ENCODE results near the gene GPC3.

DNA sequence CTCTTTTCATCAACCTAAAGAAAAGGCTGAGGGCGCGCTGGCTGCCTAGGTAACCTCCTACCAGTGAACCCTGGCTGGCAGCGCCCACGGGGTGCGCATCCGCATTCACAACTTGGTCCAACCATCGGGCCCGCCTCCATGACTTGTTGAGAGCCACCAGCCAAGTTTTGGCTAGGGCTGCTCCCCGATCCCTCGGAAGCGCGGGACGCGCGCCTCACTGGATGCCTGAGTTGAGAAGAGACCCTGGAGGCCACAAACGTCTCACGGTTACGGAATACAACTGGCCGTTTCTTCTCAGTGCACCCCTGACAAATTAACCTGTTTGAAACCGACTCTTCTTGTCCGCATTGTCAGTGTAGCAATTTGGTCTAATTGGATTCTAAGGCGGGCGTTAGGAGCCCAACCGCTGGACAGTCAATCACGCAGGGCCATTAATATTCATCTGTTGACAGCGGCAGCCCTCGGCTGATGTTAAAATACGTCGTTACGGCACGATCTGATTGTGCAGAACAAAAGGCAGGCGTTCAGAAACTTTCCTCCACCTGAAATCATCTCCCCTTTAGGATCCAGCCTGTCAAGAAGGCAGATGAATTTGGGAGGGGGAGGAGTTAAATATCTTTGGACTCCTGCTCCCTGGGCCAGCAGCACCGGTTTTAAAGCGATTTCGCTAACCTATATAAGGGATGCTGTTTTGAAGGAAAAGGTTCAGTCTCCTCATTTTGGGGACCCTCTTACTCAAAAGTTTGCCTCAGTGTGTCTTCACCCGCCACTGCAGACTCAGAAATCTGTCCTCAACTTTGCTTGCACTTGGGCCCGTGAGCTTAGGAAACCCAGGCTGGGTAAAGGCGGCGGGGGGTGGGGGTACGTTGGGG is 1.2 kb downstream of the GPC3 start:
- TF ChIP-seq, protein P1, sequence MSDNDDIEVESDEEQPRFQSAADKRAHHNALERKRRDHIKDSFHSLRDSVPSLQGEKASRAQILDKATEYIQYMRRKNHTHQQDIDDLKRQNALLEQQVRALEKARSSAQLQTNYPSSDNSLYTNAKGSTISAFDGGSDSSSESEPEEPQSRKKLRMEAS (IDR thresholded peaks at IDR 0.05) = no peak
- TF ChIP-seq POLR2A (IDR thresholded peaks at IDR 0.05; ENCODE audit: low read length) (no peak), NFE2L2 (conservative IDR thresholded peaks at IDR 0.05; ENCODE audit: low read length) (no peak), KDM5A (IDR thresholded peaks at IDR 0.05) (no peak), FOSL2 (IDR thresholded peaks at IDR 0.05) (no peak), FOSL2 (CRISPR knock-in tag; IDR thresholded peaks at IDR 0.05) (no peak), ZSCAN20 (CRISPR knock-in tag; IDR thresholded peaks at IDR 0.05) (no peak), RCOR1 (IDR thresholded peaks at IDR 0.05; ENCODE audit: low read depth, low read length) (no peak), ZC3H11A (IDR thresholded peaks at IDR 0.05) (no peak), POLR2AphosphoS2 (conservative IDR thresholded peaks at IDR 0.05; ENCODE audit: low read length) (no peak), SMC3 (IDR thresholded peaks at IDR 0.05) (no peak)
- TF ChIP-seq, protein P2, sequence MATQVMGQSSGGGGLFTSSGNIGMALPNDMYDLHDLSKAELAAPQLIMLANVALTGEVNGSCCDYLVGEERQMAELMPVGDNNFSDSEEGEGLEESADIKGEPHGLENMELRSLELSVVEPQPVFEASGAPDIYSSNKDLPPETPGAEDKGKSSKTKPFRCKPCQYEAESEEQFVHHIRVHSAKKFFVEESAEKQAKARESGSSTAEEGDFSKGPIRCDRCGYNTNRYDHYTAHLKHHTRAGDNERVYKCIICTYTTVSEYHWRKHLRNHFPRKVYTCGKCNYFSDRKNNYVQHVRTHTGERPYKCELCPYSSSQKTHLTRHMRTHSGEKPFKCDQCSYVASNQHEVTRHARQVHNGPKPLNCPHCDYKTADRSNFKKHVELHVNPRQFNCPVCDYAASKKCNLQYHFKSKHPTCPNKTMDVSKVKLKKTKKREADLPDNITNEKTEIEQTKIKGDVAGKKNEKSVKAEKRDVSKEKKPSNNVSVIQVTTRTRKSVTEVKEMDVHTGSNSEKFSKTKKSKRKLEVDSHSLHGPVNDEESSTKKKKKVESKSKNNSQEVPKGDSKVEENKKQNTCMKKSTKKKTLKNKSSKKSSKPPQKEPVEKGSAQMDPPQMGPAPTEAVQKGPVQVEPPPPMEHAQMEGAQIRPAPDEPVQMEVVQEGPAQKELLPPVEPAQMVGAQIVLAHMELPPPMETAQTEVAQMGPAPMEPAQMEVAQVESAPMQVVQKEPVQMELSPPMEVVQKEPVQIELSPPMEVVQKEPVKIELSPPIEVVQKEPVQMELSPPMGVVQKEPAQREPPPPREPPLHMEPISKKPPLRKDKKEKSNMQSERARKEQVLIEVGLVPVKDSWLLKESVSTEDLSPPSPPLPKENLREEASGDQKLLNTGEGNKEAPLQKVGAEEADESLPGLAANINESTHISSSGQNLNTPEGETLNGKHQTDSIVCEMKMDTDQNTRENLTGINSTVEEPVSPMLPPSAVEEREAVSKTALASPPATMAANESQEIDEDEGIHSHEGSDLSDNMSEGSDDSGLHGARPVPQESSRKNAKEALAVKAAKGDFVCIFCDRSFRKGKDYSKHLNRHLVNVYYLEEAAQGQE (IDR thresholded peaks at IDR 0.05) = no peak
- TF ChIP-seq, protein P3, sequence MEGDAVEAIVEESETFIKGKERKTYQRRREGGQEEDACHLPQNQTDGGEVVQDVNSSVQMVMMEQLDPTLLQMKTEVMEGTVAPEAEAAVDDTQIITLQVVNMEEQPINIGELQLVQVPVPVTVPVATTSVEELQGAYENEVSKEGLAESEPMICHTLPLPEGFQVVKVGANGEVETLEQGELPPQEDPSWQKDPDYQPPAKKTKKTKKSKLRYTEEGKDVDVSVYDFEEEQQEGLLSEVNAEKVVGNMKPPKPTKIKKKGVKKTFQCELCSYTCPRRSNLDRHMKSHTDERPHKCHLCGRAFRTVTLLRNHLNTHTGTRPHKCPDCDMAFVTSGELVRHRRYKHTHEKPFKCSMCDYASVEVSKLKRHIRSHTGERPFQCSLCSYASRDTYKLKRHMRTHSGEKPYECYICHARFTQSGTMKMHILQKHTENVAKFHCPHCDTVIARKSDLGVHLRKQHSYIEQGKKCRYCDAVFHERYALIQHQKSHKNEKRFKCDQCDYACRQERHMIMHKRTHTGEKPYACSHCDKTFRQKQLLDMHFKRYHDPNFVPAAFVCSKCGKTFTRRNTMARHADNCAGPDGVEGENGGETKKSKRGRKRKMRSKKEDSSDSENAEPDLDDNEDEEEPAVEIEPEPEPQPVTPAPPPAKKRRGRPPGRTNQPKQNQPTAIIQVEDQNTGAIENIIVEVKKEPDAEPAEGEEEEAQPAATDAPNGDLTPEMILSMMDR (IDR thresholded peaks at IDR 0.05) = no peak
- TF ChIP-seq, protein P4, sequence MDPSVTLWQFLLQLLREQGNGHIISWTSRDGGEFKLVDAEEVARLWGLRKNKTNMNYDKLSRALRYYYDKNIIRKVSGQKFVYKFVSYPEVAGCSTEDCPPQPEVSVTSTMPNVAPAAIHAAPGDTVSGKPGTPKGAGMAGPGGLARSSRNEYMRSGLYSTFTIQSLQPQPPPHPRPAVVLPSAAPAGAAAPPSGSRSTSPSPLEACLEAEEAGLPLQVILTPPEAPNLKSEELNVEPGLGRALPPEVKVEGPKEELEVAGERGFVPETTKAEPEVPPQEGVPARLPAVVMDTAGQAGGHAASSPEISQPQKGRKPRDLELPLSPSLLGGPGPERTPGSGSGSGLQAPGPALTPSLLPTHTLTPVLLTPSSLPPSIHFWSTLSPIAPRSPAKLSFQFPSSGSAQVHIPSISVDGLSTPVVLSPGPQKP (IDR thresholded peaks at IDR 0.05; ENCODE audit: low read depth, low read length) = no peak
- TF ChIP-seq, protein P5, sequence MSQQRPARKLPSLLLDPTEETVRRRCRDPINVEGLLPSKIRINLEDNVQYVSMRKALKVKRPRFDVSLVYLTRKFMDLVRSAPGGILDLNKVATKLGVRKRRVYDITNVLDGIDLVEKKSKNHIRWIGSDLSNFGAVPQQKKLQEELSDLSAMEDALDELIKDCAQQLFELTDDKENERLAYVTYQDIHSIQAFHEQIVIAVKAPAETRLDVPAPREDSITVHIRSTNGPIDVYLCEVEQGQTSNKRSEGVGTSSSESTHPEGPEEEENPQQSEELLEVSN (IDR thresholded peaks at IDR 0.05; ENCODE audit: borderline replicate concordance, low read depth) = no peak
